HepG2 (cell line): ENCODE data around the gene ATP1A2. TPM values are rescaled to one million over a fixed set of nuclear protein-coding genes. Genes with fewer than 3 reads are reported as not detected.

ENCODE experiments used
- ATAC-seq: fragments of 200-7000 bp; cut with Tn5 transposase; 3 replicates; pipeline ENCODE4 v1.9.1; 2020; ENCODE audit warnings: mild to moderate bottlenecking, moderate library complexity
- BruUV-seq: library from RNA; stranded (reverse); fragments of 400-500 nt; replicated peaks from 2 replicates; lab custom pipeline; 2021; lab: Mats Ljungman, UMichigan
- CTCF ChIA-PET: fragments of 300-600 bp; formaldehyde crosslinking; extraction: SDS; loops from one replicate; lab custom pipeline; 2021; ENCODE audit warnings: low total read pairs, inconsistent platforms, low intra/inter-chr PET ratio; lab: Yijun Ruan, JAX
- POLR2A ChIA-PET: fragments of 350-600 bp; sonication (Branson Sonifier 250); formaldehyde crosslinking; loops from one replicate; lab custom pipeline; 2020; ENCODE audit warnings: antibody characterized with exemption, inconsistent platforms; lab: Yijun Ruan, JAX
- DNase-seq: peaks from one replicate; pipeline ENCODE4 v3.0.0-alpha.2; 2015; ENCODE audit warnings: low spot score
- FAIRE-seq: peaks from 3 replicates; lab custom pipeline; 2011; peaks lifted over from hg19 to GRCh38; lab: Jason Lieb, UNC
- H2AFZ ChIP-seq: one replicate; pipeline ENCODE4 v1.6.1; 2011; ENCODE audit warnings: low read length, inconsistent platforms
- H3K27ac ChIP-seq: fragments of 300-600 bp; 3 replicates; pipeline ENCODE4 v1.8.0; 2011; ENCODE audit warnings: mixed run types, mild to moderate bottlenecking, mixed read lengths, low read length, inconsistent platforms; ENCODE audit not compliant: insufficient read depth; ENCODE audit errors: extremely low read length
- H3K27me3 ChIP-seq, 2 experiments: fragments of 200-600 bp in 1 of 2; 2 replicates in 1 of 2; 3 replicates in 1 of 2; pipeline versions ENCODE4 v1.6.0 to v1.8.0; 2011; ENCODE audit warnings: low read length in 2 of 2, mild to moderate bottlenecking in 2 of 2, moderate library complexity in 2 of 2, inconsistent platforms in 1 of 2; ENCODE audit not compliant: insufficient read depth in 2 of 2, control insufficient read depth in 1 of 2
- H3K36me3 ChIP-seq, 2 experiments: fragments of 200-600 bp in 1 of 2; replicated peaks in 1 of 2; 2 replicates in 1 of 2; 3 replicates in 1 of 2; pipeline versions ENCODE4 v1.5.1 to v1.8.0; 2011; ENCODE audit warnings: low read length in 2 of 2, inconsistent platforms in 1 of 2; ENCODE audit not compliant: insufficient read depth in 2 of 2, control insufficient read depth in 1 of 2
- H3K4me1 ChIP-seq: 2 replicates; pipeline ENCODE4 v1.5.1; 2012; ENCODE audit warnings: low read length, inconsistent platforms; ENCODE audit not compliant: insufficient read depth
- H3K4me2 ChIP-seq: 2 replicates; pipeline ENCODE4 v1.6.0; 2011; ENCODE audit warnings: low read depth, low read length, inconsistent platforms
- H3K4me3 ChIP-seq, 3 experiments: fragments of 200-600 bp in 1 of 3; sonication (generic), shearing (Covaris generic) in 1 of 3; replicated peaks in 1 of 3; 2 replicates each; pipeline ENCODE4 v1.5.1; 2011 to 2016; ENCODE audit warnings: low read length in 3 of 3, inconsistent platforms in 2 of 3, low read depth in 2 of 3, mild to moderate bottlenecking in 2 of 3, control low read depth in 1 of 3, mixed read lengths in 1 of 3; ENCODE audit not compliant: insufficient read depth in 1 of 3
- H3K79me2 ChIP-seq: one replicate; pipeline ENCODE4 v1.6.1; 2011; ENCODE audit warnings: low read length, inconsistent platforms; ENCODE audit not compliant: insufficient read depth
- H3K9ac ChIP-seq: 2 replicates; pipeline ENCODE4 v1.6.0; 2011; ENCODE audit warnings: mild to moderate bottlenecking, low read depth, low read length, inconsistent platforms; ENCODE audit not compliant: insufficient read depth
- H3K9me3 ChIP-seq: 2 replicates; pipeline ENCODE4 v1.5.1; 2012; ENCODE audit warnings: mild to moderate bottlenecking, low read length
- H4K20me1 ChIP-seq: 2 replicates; pipeline ENCODE4 v1.6.0; 2011; ENCODE audit warnings: inconsistent platforms, mild to moderate bottlenecking, low read length, moderate library complexity; ENCODE audit not compliant: insufficient read depth
- AGO2 ChIP-seq: fragments of 200-400 bp; formaldehyde crosslinking; optimal IDR thresholded peaks from 2 replicates; pipeline ENCODE3; 2017; ENCODE audit warnings: mild to moderate bottlenecking, low read depth, low read length, moderate library complexity
- ATF6 ChIP-seq: sonication (generic); formaldehyde crosslinking; conservative IDR thresholded peaks from 2 replicates; pipeline ENCODE4 v1.4.0; 2020; ENCODE audit warnings: missing genetic modification reagents
- EEA1 ChIP-seq: sonication (generic); formaldehyde crosslinking; IDR thresholded peaks from 2 replicates; pipeline ENCODE4 v1.5.1; 2020; ENCODE audit warnings: mild to moderate bottlenecking, missing genetic modification reagents, borderline replicate concordance
- GZF1 ChIP-seq: sonication (generic); formaldehyde crosslinking; IDR thresholded peaks from 2 replicates; pipeline ENCODE4 v1.5.1; 2020; ENCODE audit warnings: mild to moderate bottlenecking, missing genetic modification reagents
- NFATC3 ChIP-seq: sonication (generic); formaldehyde crosslinking; IDR thresholded peaks from 2 replicates; pipeline ENCODE4 v1.5.1; 2020; ENCODE audit warnings: mild to moderate bottlenecking, missing genetic modification reagents
- NR2F1 ChIP-seq, 2 experiments: fragments of 450-650 bp in 1 of 2; formaldehyde crosslinking in 1 of 2; IDR thresholded peaks; 2 replicates each; pipeline versions ENCODE4 v1.5.0 to v1.6.1; 2016 to 2020; ENCODE audit warnings: mild to moderate bottlenecking in 1 of 2, missing compliant biosample characterization in 1 of 2, missing genetic modification reagents in 1 of 2, moderate library complexity in 1 of 2
- RERE ChIP-seq: IDR thresholded peaks from 2 replicates; pipeline ENCODE4 v1.6.1; 2016; ENCODE audit warnings: low read depth, missing genetic modification reagents, missing compliant biosample characterization
- RFXANK ChIP-seq: IDR thresholded peaks from 2 replicates; pipeline ENCODE4 v1.6.1; 2016
- ZBTB21 ChIP-seq: sonication (generic); formaldehyde crosslinking; IDR thresholded peaks from 2 replicates; pipeline ENCODE4 v1.4.0; 2020; ENCODE audit warnings: missing genetic modification reagents
- ZNF354B ChIP-seq: sonication (generic); formaldehyde crosslinking; IDR thresholded peaks from 2 replicates; pipeline ENCODE4 v1.8.0; 2022; ENCODE audit warnings: mild to moderate bottlenecking, missing genetic modification reagents
- ZNF513 ChIP-seq: sonication (generic); formaldehyde crosslinking; conservative IDR thresholded peaks from 2 replicates; pipeline ENCODE4 v1.5.0; 2020; ENCODE audit warnings: missing genetic modification reagents
- ZNF781 ChIP-seq: sonication (generic); formaldehyde crosslinking; IDR thresholded peaks from 2 replicates; pipeline ENCODE4 v1.5.1; 2020; ENCODE audit warnings: borderline replicate concordance, mild to moderate bottlenecking, missing genetic modification reagents; ENCODE audit errors: not compliant biosample characterization
- ZNF790 ChIP-seq: sonication (generic); formaldehyde crosslinking; IDR thresholded peaks from 2 replicates; pipeline ENCODE4 v1.8.0; 2022; ENCODE audit warnings: missing genetic modification reagents, mild to moderate bottlenecking, borderline replicate concordance
- WGBS: methylation state at CpG from one replicate; pipeline ENCODE4 v1.1.6; 2017; ENCODE audit warnings: low lambda C conversion rate; 5-methylcytosine and 5-hydroxymethylcytosine counted together
- in situ Hi-C: cut with HindIII; loops from 2 replicates; pipeline ENCODE4 v1.10.0; 2017; ENCODE audit warnings: low pct_unique_long_range_greater_than_20kb; ENCODE audit not compliant: extremely low pct_ligation_motif_present
- intact Hi-C: fragments of 100-400 bp; cut with micrococcal nuclease; formaldehyde crosslinking; loops from one replicate; pipeline ENCODE4 v1.10.0; 2022; ENCODE audit not compliant: unreplicated experiment
- polyA plus RNA-seq, 8 experiments: library from polyadenylated mRNA; depleted of rRNA in 3 of 8; stranded (reverse) in 7 of 8; unstranded in 1 of 8; fragments of >200 nt; fragmentation: Illumina TruSeq in 4 of 8; extraction: Trizol in 4 of 8; gene quantifications; 2 replicates each; pipeline versions ENCODE4 v1.2.1 to v1.2.3, GENCODE V29; 2011 to 2016; ENCODE audit warnings: low read depth in 4 of 8, missing spikeins in 1 of 8, mixed read lengths in 1 of 8; ENCODE audit not compliant: insufficient read depth in 1 of 8
- total RNA-seq, 5 experiments: library from RNA; depleted of rRNA; stranded (reverse); fragments of >200 nt; fragmentation: Illumina TruSeq; extraction: Trizol; gene quantifications; 2 replicates each; pipeline ENCODE4 v1.2.3, GENCODE V29; 2016; ENCODE audit warnings: low read depth in 1 of 5

Gene ATP1A2
- total and polyA plus RNA-seq, 2 of the 13 experiments (the other 11 are each of a cell fraction or from before 2014, with no cell fraction given), result 0.16 TPM; not detected in 1

GRCh38 chr1:160156361-160156760, 40.8 kb downstream of the ATP1A2 start:
- H4K20me1 ChIP-seq, result no peaks in the 10 kb centered on the region
- no peak overlapping the region for H3K27ac ChIP-seq
- CTCF ChIA-PET, result no interaction called here
- H3K4me3 ChIP-seq, result no peak overlapping the region
- no peaks in the 10 kb centered on the region for H3K36me3 ChIP-seq
- TF ChIP-seq ZNF781 (CRISPR knock-in tag) (no peak), AGO2 (no peak), RERE (CRISPR knock-in tag) (no peak), NR2F1 (CRISPR knock-in tag; IDR thresholded peaks at IDR 0.05) (no peak), ZNF790 (CRISPR knock-in tag) (no peak), NFATC3 (CRISPR knock-in tag) (no peak), ATF6 (CRISPR knock-in tag) (no peak), GZF1 (CRISPR knock-in tag) (no peak), EEA1 (CRISPR knock-in tag) (no peak), RFXANK (CRISPR knock-in tag) (no peak), ZBTB21 (CRISPR knock-in tag) (no peak), ZNF513 (CRISPR knock-in tag) (no peak), ZNF354B (no peak)
- TF ChIP-seq, all 625 proteins: peak for 0
- H3K4me2 ChIP-seq, result no peak overlapping the region
- intact Hi-C loops, result no loop called here
- ATAC-seq (no peak), FAIRE-seq (no peak), DNase-seq (no peak)
- H3K27me3 ChIP-seq, result no peaks in the 10 kb centered on the region; a peak in 2 of 5 replicates
- H3K79me2 ChIP-seq, result no peaks in the 10 kb centered on the region
- peaks cover 31% of the 10 kb centered on the region for H3K4me1 ChIP-seq
- in situ Hi-C loops, result no loop called here
- BruUV-seq, result no TSS peak
- WGBS, result 39% methylated on average over 5 of the region's 5 CpGs
- POLR2A ChIA-PET, result no interaction called here
- H3K9me3 ChIP-seq, result no peaks in the 10 kb centered on the region
- no peak overlapping the region for H2AFZ ChIP-seq
- H3K9ac ChIP-seq, result no peak overlapping the region
